Measurements from ENCODE around the gene REEP5. TPM values are rescaled to one million over a fixed set of nuclear protein-coding genes. Genes with fewer than 3 reads are reported as not detected.
A peak's percentile ranks its signal among the peaks of the same experiment; 100 is the strongest.
"Not testable (repeated sequence)": the region's sequence is repeated elsewhere in the genome, so short reads cannot be mapped to it uniquely, and the experiment has no call there.

The REEP5 gene
- total RNA-seq, 4 donors from 2014 or later: 169 to 300 (median 231) TPM

DNA sequence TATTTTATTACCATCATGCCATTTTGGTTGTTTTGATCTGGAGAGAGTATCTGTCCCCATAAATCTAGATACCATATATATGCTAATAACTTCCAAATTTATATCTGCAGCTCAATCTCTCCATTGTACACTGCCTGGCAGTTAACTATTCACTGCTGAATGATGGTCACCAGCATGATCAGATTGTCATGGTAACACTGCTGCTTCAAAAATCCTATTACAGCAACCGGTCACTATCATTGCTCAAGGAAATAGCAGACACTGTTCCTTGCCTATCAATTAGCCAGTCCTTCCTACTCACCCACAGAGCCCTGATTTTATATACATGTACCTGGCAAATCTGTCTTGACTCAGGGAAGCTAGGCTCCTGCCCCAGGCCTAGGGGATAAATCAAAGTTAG lies 11.5 kb downstream of the REEP5 start:
- Histone ChIP-seq H3K27ac (no peak overlapping the region), H3K9me3 (no peaks in the 10 kb centered on the region), H3K4me1 (peaks cover 13 to 17% of the 10 kb centered on the region in 2 donors), H3K4me3 (replicated peaks in 1 of 3) (no peak overlapping the region), H3K27me3 (no peaks in the 10 kb centered on the region), H3K36me3 (peaks cover 7 to 9% of the 10 kb centered on the region in 2 donors)
- TF ChIP-seq CTCF (IDR thresholded peaks at IDR 0.05) (no peak), POLR2A (IDR thresholded peaks at IDR 0.05) (no peak)
- DNase-seq: no peak
- WGBS, 2 donors: 96 to 100% methylated on average over 1 of the region's 1 CpG
- intact Hi-C loops (cut with DNase I): no loop called here

DNA sequence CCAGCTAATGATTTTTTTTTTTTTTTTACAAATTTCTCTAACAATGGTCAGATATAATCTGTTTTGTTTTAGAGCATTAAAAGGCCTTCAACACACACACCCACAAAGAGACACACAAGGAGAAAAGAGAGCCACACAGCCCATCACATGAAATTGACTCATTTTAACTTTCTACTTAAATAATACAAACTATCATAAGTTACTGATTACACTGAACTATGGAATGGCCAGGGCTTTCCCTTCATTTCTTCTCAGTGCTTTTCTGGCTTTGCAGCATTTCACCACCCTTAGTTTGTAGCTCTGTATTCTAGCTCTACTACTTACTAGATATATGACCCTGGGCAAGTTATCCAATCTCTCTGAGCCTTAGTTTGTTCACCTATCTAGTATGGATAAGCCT lies 13.2 kb downstream of the REEP5 start:
- Histone ChIP-seq H3K4me3 (replicated peaks in 1 of 3) (no peak overlapping the region), H3K27ac (no peak overlapping the region), H3K27me3 (no peaks in the 10 kb centered on the region), H3K4me1 (peaks cover 5 to 9% of the 10 kb centered on the region in 2 donors), H3K36me3 (peaks cover 7 to 9% of the 10 kb centered on the region in 2 donors), H3K9me3 (no peaks in the 10 kb centered on the region)
- intact Hi-C loops (cut with DNase I): no loop called here
- DNase-seq: no peak
- TF ChIP-seq CTCF (IDR thresholded peaks at IDR 0.05) (no peak), POLR2A (IDR thresholded peaks at IDR 0.05) (no peak)

GRCh38 chr5:112907166-112907631 lies 14.8 kb downstream of the REEP5 start:
- WGBS, 2 donors: 77 to 85% methylated on average over 4 of the region's 4 CpGs
- TF ChIP-seq CTCF (IDR thresholded peaks at IDR 0.05) (no peak), POLR2A (IDR thresholded peaks at IDR 0.05) (no peak)
- Histone ChIP-seq H3K27ac (peak overlapping the region in 1 of 3 donors; percentile 2), H3K27me3 (no peaks in the 10 kb centered on the region), H3K4me1 (peaks cover 0 to 4% of the 10 kb centered on the region in 2 donors), H3K9me3 (no peaks in the 10 kb centered on the region), H3K4me3 (replicated peaks in 1 of 3) (no peak overlapping the region), H3K36me3 (peaks cover 7 to 9% of the 10 kb centered on the region in 2 donors)
- no peak for DNase-seq
- intact Hi-C loops (cut with DNase I): no loop called here

DNA sequence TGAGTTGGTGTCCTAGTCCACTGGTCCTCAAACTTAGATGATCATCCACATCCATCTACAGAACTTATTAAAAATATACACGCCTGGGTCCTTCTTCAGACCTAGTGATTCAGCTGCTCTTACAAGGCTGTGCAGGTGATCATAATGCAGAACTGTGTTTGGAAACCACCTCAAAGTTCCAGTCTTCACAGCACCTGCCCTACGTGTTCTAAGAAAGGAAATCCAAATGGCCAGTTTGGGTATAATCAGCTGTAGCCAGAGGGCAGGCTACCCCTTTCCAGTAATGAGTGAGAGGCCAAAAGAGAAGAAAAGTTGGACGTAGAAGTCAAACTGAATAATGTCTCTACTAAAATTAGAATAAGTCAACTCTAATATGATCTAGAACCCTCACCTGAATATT lies 15.4 kb downstream of the REEP5 start:
- no peak for DNase-seq
- H3K36me3 ChIP-seq: peaks cover 8 to 11% of the 10 kb centered on the region in 2 donors
- no peak overlapping the region for H3K27ac ChIP-seq
- WGBS, 2 donors: 93 to 95% methylated on average over 3 of the region's 3 CpGs
- H3K9me3 ChIP-seq: no peaks in the 10 kb centered on the region
- intact Hi-C loops (cut with DNase I): no loop called here
- no peaks in the 10 kb centered on the region for H3K27me3 ChIP-seq
- no peak for TF ChIP-seq POLR2A (IDR thresholded peaks at IDR 0.05)
- TF ChIP-seq CTCF (IDR thresholded peaks at IDR 0.05): no peak
- H3K4me1 ChIP-seq: peaks cover 0 to 4% of the 10 kb centered on the region in 2 donors
- H3K4me3 ChIP-seq (replicated peaks in 1 of 3): no peak overlapping the region

GRCh38 chr5:112904996-112905395 lies 17.0 kb downstream of the REEP5 start:
- DNase-seq, H3K9me3 ChIP-seq: not testable (repeated sequence)
- 91 to 94% methylated on average over 3 of the region's 3 CpGs for WGBS, 2 donors

DNA sequence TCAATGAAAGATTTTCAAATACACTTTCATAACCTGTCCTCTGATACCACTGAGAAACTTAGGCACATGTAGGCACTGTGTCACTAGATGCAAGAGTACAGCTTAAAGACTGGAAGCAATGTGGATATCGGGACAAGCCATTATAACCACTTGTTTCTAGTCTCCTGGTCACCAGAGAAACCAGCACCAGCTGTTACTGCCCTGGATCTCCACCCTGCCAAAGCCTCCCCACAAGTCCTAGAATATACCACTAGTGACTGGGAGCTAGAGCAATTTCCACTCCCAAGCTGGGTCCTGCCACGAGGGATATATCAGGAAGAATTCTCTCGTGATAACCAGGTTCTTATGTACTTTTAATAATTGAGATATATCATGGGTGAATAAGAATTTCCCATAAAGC lies 19.5 kb downstream of the REEP5 start:
- no peak for DNase-seq
- H3K4me3 ChIP-seq (replicated peaks in 1 of 3): no peak overlapping the region
- intact Hi-C loops (cut with DNase I): no loop called here
- WGBS, 2 donors: 91 to 96% methylated on average over 3 of the region's 3 CpGs
- no peaks in the 10 kb centered on the region for H3K27me3 ChIP-seq
- no peak for TF ChIP-seq POLR2A (IDR thresholded peaks at IDR 0.05)
- no peak for TF ChIP-seq CTCF (IDR thresholded peaks at IDR 0.05)
- no peaks in the 10 kb centered on the region for H3K9me3 ChIP-seq
- peaks cover 15 to 26% of the 10 kb centered on the region in 2 donors for H3K36me3 ChIP-seq
- no peak overlapping the region for H3K27ac ChIP-seq
- H3K4me1 ChIP-seq: no peaks in the 10 kb centered on the region

More at GRCh38 chr5:112904996-112905395, 17.0 kb downstream of the REEP5 start:
- H3K27ac ChIP-seq; H3K4me3 ChIP-seq (replicated peaks in 1 of 3); H3K27me3 ChIP-seq; intact Hi-C loops (cut with DNase I); H3K4me1 ChIP-seq: not testable (repeated sequence)
- H3K36me3 ChIP-seq: peaks cover 19 to 21% of the 10 kb centered on the region in 2 donors

Data from thyroid gland (tissue), 4 donors.